ENCODE results near the gene ADIG. TPM values are rescaled to one million over a fixed set of nuclear protein-coding genes. Genes with fewer than 3 reads are reported as not detected.

ADIG gene
- total and polyA plus RNA-seq, 2 of the 13 experiments (the other 11 are each of a cell fraction or from before 2014, with no cell fraction given) = 0.15 TPM; not detected in 1

DNA sequence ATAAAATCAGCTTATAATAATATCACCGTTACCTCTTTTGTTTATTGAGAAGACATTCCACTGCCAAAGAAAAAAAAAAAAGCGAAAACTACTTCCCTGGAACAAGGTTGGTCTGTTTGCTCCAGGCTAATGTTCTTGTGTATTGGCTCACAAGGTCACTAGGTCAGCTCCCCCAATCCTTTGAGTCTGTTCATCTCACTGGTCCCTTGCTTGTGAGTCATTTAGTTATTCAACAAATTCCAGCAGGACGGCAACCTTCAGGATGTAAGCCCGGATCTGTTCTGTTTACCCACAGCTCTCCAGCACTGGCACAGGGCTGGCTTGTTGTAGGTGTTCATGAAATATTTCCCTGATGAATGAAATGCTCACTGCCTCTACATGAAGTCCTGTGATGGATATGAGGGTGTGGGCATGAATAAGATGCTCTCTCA, 23.9 kb downstream of the ADIG start (continued):
- TF ChIP-seq, protein P1, sequence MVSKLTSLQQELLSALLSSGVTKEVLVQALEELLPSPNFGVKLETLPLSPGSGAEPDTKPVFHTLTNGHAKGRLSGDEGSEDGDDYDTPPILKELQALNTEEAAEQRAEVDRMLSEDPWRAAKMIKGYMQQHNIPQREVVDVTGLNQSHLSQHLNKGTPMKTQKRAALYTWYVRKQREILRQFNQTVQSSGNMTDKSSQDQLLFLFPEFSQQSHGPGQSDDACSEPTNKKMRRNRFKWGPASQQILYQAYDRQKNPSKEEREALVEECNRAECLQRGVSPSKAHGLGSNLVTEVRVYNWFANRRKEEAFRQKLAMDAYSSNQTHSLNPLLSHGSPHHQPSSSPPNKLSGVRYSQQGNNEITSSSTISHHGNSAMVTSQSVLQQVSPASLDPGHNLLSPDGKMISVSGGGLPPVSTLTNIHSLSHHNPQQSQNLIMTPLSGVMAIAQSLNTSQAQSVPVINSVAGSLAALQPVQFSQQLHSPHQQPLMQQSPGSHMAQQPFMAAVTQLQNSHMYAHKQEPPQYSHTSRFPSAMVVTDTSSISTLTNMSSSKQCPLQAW (CRISPR knock-in tag; IDR thresholded peaks at IDR 0.05) = peak; percentile 95
- TF ChIP-seq ZBTB42 (CRISPR knock-in tag; IDR thresholded peaks at IDR 0.05) = no peak
- TF ChIP-seq ZNF44 (CRISPR knock-in tag; IDR thresholded peaks at IDR 0.05) = no peak
- no peak for TF ChIP-seq ZNF879 (CRISPR knock-in tag; IDR thresholded peaks at IDR 0.05)
- TF ChIP-seq, protein P2, sequence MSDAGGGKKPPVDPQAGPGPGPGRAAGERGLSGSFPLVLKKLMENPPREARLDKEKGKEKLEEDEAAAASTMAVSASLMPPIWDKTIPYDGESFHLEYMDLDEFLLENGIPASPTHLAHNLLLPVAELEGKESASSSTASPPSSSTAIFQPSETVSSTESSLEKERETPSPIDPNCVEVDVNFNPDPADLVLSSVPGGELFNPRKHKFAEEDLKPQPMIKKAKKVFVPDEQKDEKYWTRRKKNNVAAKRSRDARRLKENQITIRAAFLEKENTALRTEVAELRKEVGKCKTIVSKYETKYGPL (CRISPR knock-in tag; IDR thresholded peaks at IDR 0.05) = no peak; the same call in none of the 2 replicates
- TF ChIP-seq POLR2AphosphoS2 (IDR thresholded peaks at IDR 0.05; ENCODE audit: low read depth, low read length) = no peak
- no peak for TF ChIP-seq KLF12 (CRISPR knock-in tag; IDR thresholded peaks at IDR 0.05; ENCODE audit: borderline replicate concordance)
- no peak for TF ChIP-seq TP53 (CRISPR knock-in tag; conservative IDR thresholded peaks at IDR 0.05)
- TF ChIP-seq, protein P3, sequence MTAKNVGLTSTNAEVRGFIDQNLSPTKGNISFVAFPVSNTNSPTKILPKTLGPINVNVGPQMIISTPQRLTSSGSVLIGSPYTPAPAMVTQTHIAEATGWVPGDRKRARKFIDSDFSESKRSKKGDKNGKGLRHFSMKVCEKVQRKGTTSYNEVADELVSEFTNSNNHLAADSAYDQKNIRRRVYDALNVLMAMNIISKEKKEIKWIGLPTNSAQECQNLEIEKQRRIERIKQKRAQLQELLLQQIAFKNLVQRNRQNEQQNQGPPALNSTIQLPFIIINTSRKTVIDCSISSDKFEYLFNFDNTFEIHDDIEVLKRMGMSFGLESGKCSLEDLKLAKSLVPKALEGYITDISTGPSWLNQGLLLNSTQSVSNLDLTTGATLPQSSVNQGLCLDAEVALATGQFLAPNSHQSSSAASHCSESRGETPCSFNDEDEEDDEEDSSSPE (CRISPR knock-in tag; IDR thresholded peaks at IDR 0.05) = no peak
- TF ChIP-seq ZNF282 (IDR thresholded peaks at IDR 0.05; ENCODE audit: partially characterized antibody) = no peak
- TF ChIP-seq, protein P4, sequence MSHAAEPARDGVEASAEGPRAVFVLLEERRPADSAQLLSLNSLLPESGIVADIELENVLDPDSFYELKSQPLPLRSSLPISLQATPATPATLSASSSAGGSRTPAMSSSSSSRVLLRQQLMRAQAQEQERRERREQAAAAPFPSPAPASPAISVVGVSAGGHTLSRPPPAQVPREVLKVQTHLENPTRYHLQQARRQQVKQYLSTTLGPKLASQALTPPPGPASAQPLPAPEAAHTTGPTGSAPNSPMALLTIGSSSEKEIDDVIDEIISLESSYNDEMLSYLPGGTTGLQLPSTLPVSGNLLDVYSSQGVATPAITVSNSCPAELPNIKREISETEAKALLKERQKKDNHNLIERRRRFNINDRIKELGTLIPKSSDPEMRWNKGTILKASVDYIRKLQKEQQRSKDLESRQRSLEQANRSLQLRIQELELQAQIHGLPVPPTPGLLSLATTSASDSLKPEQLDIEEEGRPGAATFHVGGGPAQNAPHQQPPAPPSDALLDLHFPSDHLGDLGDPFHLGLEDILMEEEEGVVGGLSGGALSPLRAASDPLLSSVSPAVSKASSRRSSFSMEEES (CRISPR knock-in tag; IDR thresholded peaks at IDR 0.05) = peak; percentile 84
- TF ChIP-seq MIER2 (CRISPR knock-in tag; IDR thresholded peaks at IDR 0.05) = peak; percentile 91; the same call in 1 of the 2 replicates
- no peak for TF ChIP-seq HOXA9 (CRISPR knock-in tag; IDR thresholded peaks at IDR 0.05; ENCODE audit: borderline replicate concordance)
- no peak for TF ChIP-seq NFE2 (CRISPR knock-in tag; IDR thresholded peaks at IDR 0.05)
- TF ChIP-seq, protein P5, sequence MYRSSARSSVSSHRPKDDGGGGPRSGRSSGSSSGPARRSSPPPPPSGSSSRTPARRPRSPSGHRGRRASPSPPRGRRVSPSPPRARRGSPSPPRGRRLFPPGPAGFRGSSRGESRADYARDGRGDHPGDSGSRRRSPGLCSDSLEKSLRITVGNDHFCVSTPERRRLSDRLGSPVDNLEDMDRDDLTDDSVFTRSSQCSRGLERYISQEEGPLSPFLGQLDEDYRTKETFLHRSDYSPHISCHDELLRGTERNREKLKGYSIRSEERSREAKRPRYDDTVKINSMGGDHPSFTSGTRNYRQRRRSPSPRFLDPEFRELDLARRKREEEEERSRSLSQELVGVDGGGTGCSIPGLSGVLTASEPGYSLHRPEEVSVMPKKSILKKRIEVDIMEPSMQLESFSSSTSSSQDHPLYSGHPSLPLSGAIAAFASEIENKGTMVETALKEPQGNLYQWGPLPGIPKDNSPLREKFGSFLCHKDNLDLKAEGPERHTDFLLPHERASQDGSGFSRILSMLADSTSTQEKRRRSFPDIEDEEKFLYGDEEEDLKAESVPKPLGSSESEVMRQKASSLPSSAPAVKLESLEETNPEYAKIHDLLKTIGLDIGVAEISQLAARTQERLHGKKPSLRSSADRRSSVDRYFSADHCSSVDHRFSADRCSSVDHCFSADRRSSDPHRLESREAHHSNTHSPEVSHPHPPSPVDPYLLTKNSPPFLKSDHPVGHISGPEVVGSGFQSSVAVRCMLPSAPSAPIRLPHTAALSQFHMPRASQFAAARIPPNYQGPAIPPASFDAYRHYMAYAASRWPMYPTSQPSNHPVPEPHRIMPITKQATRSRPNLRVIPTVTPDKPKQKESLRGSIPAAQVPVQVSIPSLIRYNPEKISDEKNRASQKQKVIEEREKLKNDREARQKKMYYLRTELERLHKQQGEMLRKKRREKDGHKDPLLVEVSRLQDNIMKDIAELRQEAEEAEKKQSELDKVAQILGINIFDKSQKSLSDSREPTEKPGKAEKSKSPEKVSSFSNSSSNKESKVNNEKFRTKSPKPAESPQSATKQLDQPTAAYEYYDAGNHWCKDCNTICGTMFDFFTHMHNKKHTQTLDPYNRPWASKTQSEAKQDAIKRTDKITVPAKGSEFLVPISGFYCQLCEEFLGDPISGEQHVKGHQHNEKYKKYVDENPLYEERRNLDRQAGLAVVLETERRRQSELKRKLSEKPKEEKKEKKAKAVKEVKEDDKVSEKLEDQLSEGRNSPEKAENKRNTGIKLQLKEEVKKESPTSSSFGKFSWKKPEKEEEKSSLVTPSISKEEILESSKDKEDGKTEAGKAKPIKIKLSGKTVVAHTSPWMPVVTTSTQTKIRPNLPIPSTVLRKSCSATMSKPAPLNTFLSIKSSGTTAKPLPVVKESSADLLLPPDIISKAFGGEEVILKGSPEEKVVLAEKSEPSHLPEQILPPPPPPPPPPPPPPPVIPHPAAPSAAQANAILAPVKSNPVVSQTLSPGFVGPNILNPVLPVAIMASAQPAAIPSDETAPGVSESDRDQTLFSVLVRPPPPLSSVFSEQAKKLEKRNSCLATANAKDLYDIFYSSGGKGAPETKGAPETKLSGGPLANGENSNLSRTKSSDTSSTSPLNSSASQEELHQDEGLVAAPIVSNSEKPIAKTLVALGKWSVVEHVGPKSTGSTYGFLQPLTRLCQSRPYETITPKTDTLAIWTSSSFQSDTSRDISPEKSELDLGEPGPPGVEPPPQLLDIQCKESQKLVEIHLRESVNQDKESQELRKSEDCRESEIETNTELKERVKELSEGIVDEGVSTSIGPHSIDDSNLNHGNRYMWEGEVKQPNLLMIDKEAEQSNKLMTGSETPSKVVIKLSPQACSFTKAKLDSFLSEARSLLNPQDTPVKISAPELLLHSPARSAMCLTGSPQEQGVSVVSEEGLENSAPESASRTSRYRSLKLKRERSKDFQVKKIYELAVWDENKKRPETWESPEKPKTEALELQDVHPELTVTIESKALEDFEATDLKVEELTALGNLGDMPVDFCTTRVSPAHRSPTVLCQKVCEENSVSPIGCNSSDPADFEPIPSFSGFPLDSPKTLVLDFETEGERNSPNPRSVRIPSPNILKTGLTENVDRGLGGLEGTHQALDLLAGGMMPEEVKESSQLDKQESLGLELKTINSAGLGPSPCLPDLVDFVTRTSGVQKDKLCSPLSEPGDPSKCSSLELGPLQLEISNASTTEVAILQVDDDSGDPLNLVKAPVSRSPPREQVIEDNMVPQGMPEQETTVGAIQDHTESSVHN (CRISPR knock-in tag; IDR thresholded peaks at IDR 0.05) = no peak
- no peak for TF ChIP-seq ETV6 (CRISPR knock-in tag; conservative IDR thresholded peaks at IDR 0.05)
- TF ChIP-seq ZNF292 (CRISPR knock-in tag; IDR thresholded peaks at IDR 0.05; ENCODE audit: borderline replicate concordance, low read depth) = peak; percentile 78; the same call in 1 of the 2 replicates
- peak; percentile 71 for TF ChIP-seq SSRP1 (CRISPR knock-in tag; IDR thresholded peaks at IDR 0.05)

All from HepG2 (cell line).